Measurements from ENCODE around the gene COL15A1. TPM values are rescaled to one million over a fixed set of nuclear protein-coding genes. Genes with fewer than 3 reads are reported as not detected.

COL15A1 gene
- total RNA-seq, 1 experiment from 2014 or later: not detected

- H3K18ac ChIP-seq (ENCODE audit: insufficient read length, low read depth, low read length): no peak overlapping the region
- no peak overlapping the region for H2AFZ ChIP-seq (ENCODE audit: low read length)
- Mint-ChIP-seq H3K27me3 (ENCODE audit: low read depth) (no peaks in the 10 kb centered on the region), H3K4me1 (peaks cover 24 to 31% of the 10 kb centered on the region in 2 experiments), H3K27ac (peak overlapping the region in 1 of 3 experiments; percentile 1; a peak in 1 of 7 replicates), H3K9me3 (no peaks in the 10 kb centered on the region), H3K36me3 (ENCODE audit: insufficient read depth in 1 of 3, low read depth in 3 of 3) (peaks cover 0 to 6% (median 0%) of the 10 kb centered on the region in 3 experiments; a peak in 1 of 7 replicates), H3K4me3 (no peak overlapping the region)
- no peak for DNase-seq
- H3T11ph ChIP-seq (ENCODE audit: low read length): no peak overlapping the region
- no peak overlapping the region for H4K5ac ChIP-seq (ENCODE audit: insufficient read length, low read depth, low read length)
- H3K27me3 ChIP-seq (ENCODE audit: insufficient read depth, low read length): no peaks in the 10 kb centered on the region
- H3K79me2 ChIP-seq (ENCODE audit: insufficient read depth, low read length): peaks cover 11% of the 10 kb centered on the region; the same call in 1 of the 2 replicates
- H3K9ac ChIP-seq (ENCODE audit: extremely low read depth, insufficient read length, low read length): no peak overlapping the region
- H3K56ac ChIP-seq (ENCODE audit: insufficient read length, low read depth, low read length): no peak overlapping the region
- H3K4ac ChIP-seq (ENCODE audit: low read depth, low read length): no peak overlapping the region
- H2BK12ac ChIP-seq (ENCODE audit: insufficient read length, low read depth, low read length): no peak overlapping the region
- H4K8ac ChIP-seq (replicated peaks; ENCODE audit: insufficient read length, low read depth, low read length): no peak overlapping the region
- no peak overlapping the region for H2BK15ac ChIP-seq (ENCODE audit: low read depth, low read length)
- no CpG with 5 or more reads among the region's 7 CpGs for WGBS (ENCODE audit: extremely low coverage, insufficient read length, low lambda C conversion rate)
- H2BK5ac ChIP-seq (ENCODE audit: insufficient read length, low read length): no peak overlapping the region
- no peak overlapping the region for H3K23ac ChIP-seq (ENCODE audit: insufficient read length, low read depth, low read length)
- no peak overlapping the region for H2BK20ac ChIP-seq (ENCODE audit: low read depth, low read length, poor library complexity, severe bottlenecking)
- peaks cover 3% of the 10 kb centered on the region; the same call in 1 of the 2 replicates for H3K4me1 ChIP-seq (ENCODE audit: insufficient read depth, low read length)
- no peak overlapping the region for H4K91ac ChIP-seq (ENCODE audit: insufficient read length, low read depth, low read length)
- no peaks in the 10 kb centered on the region for H4K20me1 ChIP-seq (ENCODE audit: control insufficient read depth, insufficient read depth, insufficient read length)
- no peaks in the 10 kb centered on the region for H3K23me2 ChIP-seq (ENCODE audit: insufficient read length, low read depth, low read length, poor library complexity, severe bottlenecking)
- no peak overlapping the region for H2BK120ac ChIP-seq (ENCODE audit: low read depth, low read length, poor library complexity, severe bottlenecking)
- H3K27ac ChIP-seq (ENCODE audit: insufficient read length, low read depth, low read length): no peak overlapping the region
- no peaks in the 10 kb centered on the region for H3K9me3 ChIP-seq (ENCODE audit: control insufficient read depth, low read depth, low read length)
- H3K79me1 ChIP-seq (ENCODE audit: insufficient read depth, low read depth, low read length, poor library complexity, severe bottlenecking): peaks cover 10% of the 10 kb centered on the region
- no peak for TF ChIP-seq CTCF (conservative IDR thresholded peaks at IDR 0.05)
- H3K14ac ChIP-seq (ENCODE audit: insufficient read depth, low read length): no peak overlapping the region
- H2AK5ac ChIP-seq (ENCODE audit: insufficient read length, low read length): no peak overlapping the region
- no peak overlapping the region for H3K4me2 ChIP-seq (ENCODE audit: insufficient read depth, insufficient read length, low read length)
Observed at GRCh38 chr9:99118782-99119466, 175.2 kb downstream of the COL15A1 start.
